Spleen (tissue), 11 donors: ENCODE results near the gene ORC2. TPM values are rescaled to one million over a fixed set of nuclear protein-coding genes. Genes with fewer than 3 reads are reported as not detected.

Experiments used
- DNase-seq: peaks from one replicate; pipeline ENCODE4 v3.0.0-alpha.2; 2020
- H3K27ac ChIP-seq, 8 donors: fragments of 200-600 bp; sonication (generic) in 7 of 8; 1 replicate in 4 of 8; 2 replicates in 4 of 8; pipeline versions ENCODE4 v1.5.0 to v1.8.0; 2016 to 2021; ENCODE audit warnings: inconsistent platforms in 4 of 8, mild to moderate bottlenecking in 4 of 8, moderate library complexity in 1 of 8
- H3K27me3 ChIP-seq, 7 donors: fragments of 200-600 bp; sonication (generic) in 6 of 7; replicated peaks in 1 of 7; 1 replicate in 4 of 7; 2 replicates in 3 of 7; pipeline versions ENCODE4 v1.5.0 to v1.8.0; 2016 to 2021; ENCODE audit warnings: inconsistent platforms in 3 of 7, mild to moderate bottlenecking in 1 of 7
- H3K36me3 ChIP-seq, 6 donors: fragments of 200-600 bp; sonication (generic) in 5 of 6; 1 replicate in 4 of 6; 2 replicates in 2 of 6; pipeline versions ENCODE4 v1.5.0 to v1.8.0; 2016 to 2021; ENCODE audit warnings: inconsistent platforms in 2 of 6
- H3K4me1 ChIP-seq, 6 donors: fragments of 200-600 bp; sonication (generic) in 5 of 6; 1 replicate in 3 of 6; 2 replicates in 3 of 6; pipeline versions ENCODE4 v1.5.0 to v1.8.0; 2016 to 2021; ENCODE audit warnings: inconsistent platforms in 3 of 6
- H3K4me3 ChIP-seq, 8 donors: fragments of 200-600 bp; sonication (generic) in 7 of 8; 1 replicate in 4 of 8; 2 replicates in 4 of 8; pipeline versions ENCODE4 v1.5.0 to v1.8.0; 2016 to 2021; ENCODE audit warnings: inconsistent platforms in 4 of 8, mild to moderate bottlenecking in 4 of 8, moderate library complexity in 2 of 8
- H3K9me3 ChIP-seq, 8 donors: fragments of 200-600 bp; sonication (generic) in 7 of 8; 1 replicate in 4 of 8; 2 replicates in 4 of 8; pipeline versions ENCODE4 v1.5.0 to v1.8.0; 2016 to 2021; ENCODE audit warnings: inconsistent platforms in 4 of 8
- POLR2A ChIP-seq, 3 donors: fragments of 450-650 bp; IDR thresholded peaks; one replicate each; pipeline ENCODE4 v1.5.1; 2017; ENCODE audit warnings: antibody characterized with exemption in 3 of 3, mild to moderate bottlenecking in 1 of 3
- POLR2AphosphoS5 ChIP-seq, 3 donors: sonication (generic); formaldehyde crosslinking; IDR thresholded peaks; one replicate each; pipeline ENCODE4 v1.5.1; 2017; ENCODE audit warnings: antibody characterized with exemption in 3 of 3
- WGBS, 5 donors: extraction: QIAGEN DNeasy Blood & Tissue Kit in 3 of 5; methylation state at CpG; one replicate each; pipeline versions ENCODE4 v1.1.5 to v1.1.7; 2013 to 2018; 5-methylcytosine and 5-hydroxymethylcytosine counted together
- intact Hi-C: fragments of 100-400 bp; cut with DNase I; formaldehyde crosslinking; loops from one replicate; pipeline ENCODE4 v1.15.0; 2023; ENCODE audit warnings: low total_unique reads
- polyA plus RNA-seq, 3 donors: library from polyadenylated mRNA; stranded (reverse); fragments of 200-250 nt; gene quantifications; one replicate each; pipeline ENCODE4 v1.2.1, GENCODE V29; 2013
- small RNA-seq, 4 donors: library from RNA; depleted of rRNA; stranded (forward); fragments of <200 nt; gene quantifications; one replicate each; pipeline ENCODE3, GENCODE V24; 2016
- total RNA-seq, 7 donors: library from RNA; depleted of rRNA in 3 of 7; stranded (reverse); fragments of >200 nt in 3 of 7; fragmentation: NEBNext Ultra II Directional in 4 of 7; extraction: Animal tissue kit (Norgen Biotek cat#: 25700) in 4 of 7; gene quantifications; one replicate each; pipeline versions ENCODE4 v1.1.0 to v1.2.1, GENCODE V29; 2016 to 2021
- TF ChIP-seq, protein P1 (sequence below), 11 experiments: fragments of 200-600 bp in 7 of 11; fragments of 450-650 bp in 4 of 11; sonication (generic) in 4 of 11; IDR thresholded peaks in 8 of 11; conservative IDR thresholded peaks in 3 of 11; 1 replicate in 7 of 11; 2 replicates in 4 of 11; pipeline versions ENCODE4 v1.4.0 to v1.8.0; 2016 to 2021; ENCODE audit warnings: antibody characterized with exemption in 11 of 11, inconsistent platforms in 4 of 11, mild to moderate bottlenecking in 1 of 11
- donor health status: healthy with polysubstance abuse.
- donor health status: DM: no; HTN: no; CAD: no; lungs with moderate emphysema.
- donor health status: DM: no; HTN: no; CAD: no.
- donor health status: Bipolar disorder and iron deficiency.
- donor health status: healthy.
- donor health status: DM: no; HTN: no; CAD: no.
- donor health status: DM: yes; HTN: yes; CAD: no.

Gene ORC2
- total and polyA plus RNA-seq, 10 donors = 6.9 to 39.1 (median 31.9) TPM

DNA sequence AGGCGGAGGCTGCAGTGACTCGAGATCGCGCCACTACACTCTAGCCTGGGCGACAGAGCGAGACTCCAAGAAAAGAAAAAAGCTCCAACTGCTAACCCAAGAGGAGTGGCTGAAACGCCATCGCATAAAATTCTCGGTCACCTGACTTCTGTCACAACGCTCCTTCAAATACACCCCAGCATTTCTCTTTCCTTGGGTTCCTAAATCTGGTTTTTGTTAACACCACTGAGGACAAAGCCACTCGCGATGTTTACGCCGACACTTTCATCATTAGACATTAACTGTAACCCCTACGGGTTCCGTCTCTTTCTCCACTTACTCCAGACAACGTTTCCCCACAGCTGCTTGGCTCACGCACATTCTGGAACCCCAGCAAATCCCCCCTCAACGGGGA is 99.7 kb downstream of the ORC2 start:
- Histone ChIP-seq H3K27me3 (no peaks in the 10 kb centered on the region), H3K4me3 (peak overlapping the region; percentile 60 to 93 (median 76)), H3K9me3 (no peaks in the 10 kb centered on the region), H3K4me1 (peaks cover 30 to 65% (median 49%) of the 10 kb centered on the region in 6 donors), H3K27ac (peak overlapping the region; percentile 99 to 100 (median 100)), H3K36me3 (peaks cover 0 to 29% (median 13%) of the 10 kb centered on the region in 6 donors)
- intact Hi-C loops = no loop called here
- DNase-seq = no peak
- TF ChIP-seq POLR2AphosphoS5 (IDR thresholded peaks at IDR 0.05) (no peak), POLR2A (IDR thresholded peaks at IDR 0.05) (no peak)
- WGBS, 5 donors = 0 to 1% (median 1%) methylated on average over 18 to 19 of the region's 19 CpGs

DNA sequence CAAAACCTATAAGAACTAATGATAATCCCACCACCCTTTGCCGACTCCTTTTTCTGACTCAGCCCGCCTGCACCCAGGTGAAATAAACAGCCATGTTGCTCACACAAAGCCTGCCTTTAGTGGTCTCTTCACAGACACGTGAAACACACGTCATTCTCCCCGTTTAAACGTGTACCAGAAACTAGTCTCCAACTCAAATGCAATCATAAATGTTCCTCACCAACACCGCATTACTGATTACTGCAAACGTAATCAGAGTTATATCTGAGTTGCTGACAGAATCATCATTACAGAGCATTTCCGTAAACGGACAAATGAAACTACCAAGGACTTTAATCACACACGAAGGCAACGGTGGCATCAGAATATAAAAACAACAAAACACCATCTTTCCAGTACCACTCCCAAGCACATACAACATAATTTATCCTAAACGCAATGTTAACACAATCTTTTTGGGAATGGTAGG is 100.9 kb downstream of the ORC2 start:
- no peak for DNase-seq
- Histone ChIP-seq H3K36me3 (peaks cover 4 to 41% (median 26%) of the 10 kb centered on the region in 6 donors), H3K9me3 (no peaks in the 10 kb centered on the region), H3K27me3 (no peaks in the 10 kb centered on the region), H3K4me3 (peak overlapping the region; percentile 60 to 93 (median 76)), H3K27ac (peak overlapping the region; percentile 99 to 100 (median 100)), H3K4me1 (peaks cover 34 to 77% (median 60%) of the 10 kb centered on the region in 6 donors)
- 0 to 1% (median 1%) methylated on average over 13 of the region's 13 CpGs for WGBS, 5 donors
- intact Hi-C loops = no loop called here
- TF ChIP-seq, protein P1, sequence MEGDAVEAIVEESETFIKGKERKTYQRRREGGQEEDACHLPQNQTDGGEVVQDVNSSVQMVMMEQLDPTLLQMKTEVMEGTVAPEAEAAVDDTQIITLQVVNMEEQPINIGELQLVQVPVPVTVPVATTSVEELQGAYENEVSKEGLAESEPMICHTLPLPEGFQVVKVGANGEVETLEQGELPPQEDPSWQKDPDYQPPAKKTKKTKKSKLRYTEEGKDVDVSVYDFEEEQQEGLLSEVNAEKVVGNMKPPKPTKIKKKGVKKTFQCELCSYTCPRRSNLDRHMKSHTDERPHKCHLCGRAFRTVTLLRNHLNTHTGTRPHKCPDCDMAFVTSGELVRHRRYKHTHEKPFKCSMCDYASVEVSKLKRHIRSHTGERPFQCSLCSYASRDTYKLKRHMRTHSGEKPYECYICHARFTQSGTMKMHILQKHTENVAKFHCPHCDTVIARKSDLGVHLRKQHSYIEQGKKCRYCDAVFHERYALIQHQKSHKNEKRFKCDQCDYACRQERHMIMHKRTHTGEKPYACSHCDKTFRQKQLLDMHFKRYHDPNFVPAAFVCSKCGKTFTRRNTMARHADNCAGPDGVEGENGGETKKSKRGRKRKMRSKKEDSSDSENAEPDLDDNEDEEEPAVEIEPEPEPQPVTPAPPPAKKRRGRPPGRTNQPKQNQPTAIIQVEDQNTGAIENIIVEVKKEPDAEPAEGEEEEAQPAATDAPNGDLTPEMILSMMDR (IDR thresholded peaks at IDR 0.05 in 8 of 11, conservative IDR thresholded peaks at IDR 0.05 in 3 of 11) = no peak
- peak in 2 of 3 donors; percentile 24 to 52 for TF ChIP-seq POLR2A (IDR thresholded peaks at IDR 0.05)
- peak in 1 of 3 donors; percentile 69 for TF ChIP-seq POLR2AphosphoS5 (IDR thresholded peaks at IDR 0.05)

DNA sequence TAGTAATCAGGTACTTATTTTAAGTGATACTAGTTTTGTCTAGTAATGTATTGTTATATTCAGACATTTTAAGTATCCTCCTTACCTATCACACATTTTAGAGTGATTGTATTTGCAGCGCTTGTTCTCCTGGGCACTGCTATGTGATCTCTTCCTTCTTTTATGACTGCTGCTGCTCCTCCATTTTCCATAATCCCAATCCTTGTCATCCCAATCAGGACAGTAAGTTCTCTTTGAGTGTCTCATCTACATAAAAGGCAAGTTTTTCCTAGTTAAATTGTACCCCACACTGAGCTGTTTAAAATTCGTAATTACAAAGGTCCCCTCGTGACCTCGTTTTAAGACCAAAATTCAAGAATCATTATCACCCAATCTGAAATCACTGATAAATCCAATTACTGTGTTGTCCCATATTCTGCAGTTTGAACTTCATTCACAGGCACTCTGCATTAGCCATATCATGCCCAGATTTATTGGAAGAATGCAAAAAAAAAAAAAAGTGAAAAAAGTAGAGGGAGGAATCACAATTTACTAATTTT is 101.8 kb downstream of the ORC2 start:
- Histone ChIP-seq H3K27ac (peak overlapping the region in 7 of 8 donors; percentile 99 to 100 (median 100)), H3K36me3 (peaks cover 4 to 50% (median 34%) of the 10 kb centered on the region in 6 donors), H3K4me1 (peaks cover 34 to 78% (median 62%) of the 10 kb centered on the region in 6 donors), H3K9me3 (no peaks in the 10 kb centered on the region), H3K4me3 (peak overlapping the region; percentile 60 to 93 (median 76)), H3K27me3 (no peaks in the 10 kb centered on the region)
- 7 to 9% (median 9%) methylated on average over 4 of the region's 4 CpGs for WGBS, 5 donors
- intact Hi-C loops = no loop called here
- no peak for TF ChIP-seq POLR2A (IDR thresholded peaks at IDR 0.05)
- TF ChIP-seq POLR2AphosphoS5 (IDR thresholded peaks at IDR 0.05) = no peak
- TF ChIP-seq, protein P1 (IDR thresholded peaks at IDR 0.05 in 8 of 11, conservative IDR thresholded peaks at IDR 0.05 in 3 of 11) = no peak
- no peak for DNase-seq

GRCh38 chr2:200860092-200860795 is 103.2 kb downstream of the ORC2 start:
- TF ChIP-seq POLR2AphosphoS5 (IDR thresholded peaks at IDR 0.05) (peak in 1 of 3 donors; percentile 12), POLR2A (IDR thresholded peaks at IDR 0.05) (no peak)
- WGBS, 5 donors = 42 to 53% (median 48%) methylated on average over 12 of the region's 12 CpGs
- intact Hi-C loops = no loop called here
- Histone ChIP-seq H3K27ac (peak overlapping the region in 6 of 8 donors; percentile 19 to 100 (median 100)), H3K9me3 (no peaks in the 10 kb centered on the region), H3K4me1 (peaks cover 33 to 78% (median 61%) of the 10 kb centered on the region in 6 donors), H3K27me3 (no peaks in the 10 kb centered on the region), H3K4me3 (peak overlapping the region in 7 of 8 donors; percentile 12 to 84 (median 68)), H3K36me3 (peaks cover 7 to 65% (median 49%) of the 10 kb centered on the region in 6 donors)
- no peak for DNase-seq

Small RNA genes lying within 50 kb of the gene (small RNA-seq; reads per million reads assigned to genes)
- gene RF00019 (0 reads per million in 4 donors), gene RNU6-312P (0 reads per million in 4 donors), gene RNU6-762P (0 reads per million in 4 donors)

Other genes starting within 250 kb of the ORC2 start
- gene BZW1, start 151.8 kb downstream of the ORC2 start, total RNA-seq = 100 to 1,000 TPM in 6 of 7 donors, 10 to 100 TPM in 1; 94.4 to 151 (median 138) TPM
- gene BZW1, start 151.8 kb downstream of the ORC2 start, polyA plus RNA-seq = 10 to 100 TPM; 25.9 to 48.4 (median 39.9) TPM
- 100 to 1,000 TPM; 161 to 326 (median 210) TPM for gene CLK1, start 99.0 kb downstream of the ORC2 start, total RNA-seq
- 100 to 1,000 TPM; 314 to 737 (median 640) TPM for gene CLK1, start 99.0 kb downstream of the ORC2 start, polyA plus RNA-seq
- gene PPIL3, start 74.6 kb downstream of the ORC2 start, total RNA-seq = 100 to 1,000 TPM in 1 of 7 donors, 10 to 100 TPM in 6; 24.0 to 180 (median 35.8) TPM
- 10 to 100 TPM; 20.3 to 37.5 (median 22.3) TPM for gene PPIL3, start 74.6 kb downstream of the ORC2 start, polyA plus RNA-seq
- gene NIF3L1, start 74.3 kb downstream of the ORC2 start, total RNA-seq = 10 to 100 TPM; 17.2 to 26.4 (median 20.6) TPM
- 10 to 100 TPM; 18.9 to 24.5 (median 20.1) TPM for gene NIF3L1, start 74.3 kb downstream of the ORC2 start, polyA plus RNA-seq
- 10 to 100 TPM; 38.8 to 68.9 (median 45.0) TPM for gene HYCC2, start 108.0 kb upstream of the ORC2 start, total RNA-seq
- 10 to 100 TPM in 1 of 3 donors, 1 to 10 TPM in 2; 3.2 to 10.5 (median 6.2) TPM for gene HYCC2, start 108.0 kb upstream of the ORC2 start, polyA plus RNA-seq
- gene NDUFB3, start 108.3 kb upstream of the ORC2 start, total RNA-seq = 10 to 100 TPM; 30.0 to 91.5 (median 58.3) TPM
- gene NDUFB3, start 108.3 kb upstream of the ORC2 start, polyA plus RNA-seq = 10 to 100 TPM; 49.6 to 89.0 (median 69.5) TPM
- gene CFLAR, start 152.5 kb upstream of the ORC2 start, total RNA-seq = 100 to 1,000 TPM; 313 to 511 (median 379) TPM
- 100 to 1,000 TPM in 1 of 3 donors, 10 to 100 TPM in 2; 64.0 to 101 (median 68.4) TPM for gene CFLAR, start 152.5 kb upstream of the ORC2 start, polyA plus RNA-seq
- 10 to 100 TPM; 42.5 to 75.6 (median 55.3) TPM for gene CASP10, start 219.5 kb upstream of the ORC2 start, total RNA-seq
- 10 to 100 TPM in 2 of 3 donors, 1 to 10 TPM in 1; 5.6 to 13.3 (median 10.2) TPM for gene CASP10, start 219.5 kb upstream of the ORC2 start, polyA plus RNA-seq